Lung (tissue), 12 donors: Measurements from ENCODE around the gene PARP4. TPM values are rescaled to one million over a fixed set of nuclear protein-coding genes. Genes with fewer than 3 reads are reported as not detected.
"Not testable (repeated sequence)": the region's sequence is repeated elsewhere in the genome, so short reads cannot be mapped to it uniquely, and the experiment has no call there.

Experiments used
- ATAC-seq: fragments of 200-7000 bp; cut with Tn5 transposase; one replicate; pipeline ENCODE4 v1.9.1; 2020; ENCODE audit warnings: moderate number of reproducible peaks; ENCODE audit not compliant: insufficient read depth, low FRiP score
- DNase-seq, 3 donors: peaks; one replicate each; pipeline ENCODE4 v3.0.0-alpha.2; 2013 to 2017
- H3K27ac ChIP-seq, 2 donors: one replicate each; pipeline ENCODE4 v1.5.1; 2013; ENCODE audit warnings: mild to moderate bottlenecking in 2 of 2, moderate library complexity in 2 of 2, control low read depth in 1 of 2, inconsistent platforms in 1 of 2, low read depth in 1 of 2, low read length in 1 of 2
- H3K27me3 ChIP-seq, 3 donors: one replicate each; pipeline ENCODE4 v1.5.1; 2013; ENCODE audit warnings: low read length in 2 of 3; ENCODE audit not compliant: control insufficient read depth in 3 of 3, insufficient read depth in 3 of 3
- H3K36me3 ChIP-seq, 4 donors: one replicate each; pipeline ENCODE4 v1.5.1; 2013; ENCODE audit warnings: low read length in 4 of 4, mild to moderate bottlenecking in 1 of 4, moderate library complexity in 1 of 4; ENCODE audit not compliant: control insufficient read depth in 4 of 4, insufficient read depth in 4 of 4
- H3K4me1 ChIP-seq, 5 donors: one replicate each; pipeline ENCODE4 v1.5.1; 2013; ENCODE audit warnings: low read length in 5 of 5, mild to moderate bottlenecking in 2 of 5, moderate library complexity in 1 of 5; ENCODE audit not compliant: control insufficient read depth in 5 of 5, insufficient read depth in 5 of 5
- H3K4me3 ChIP-seq: one replicate; pipeline ENCODE4 v1.5.1; 2013; ENCODE audit warnings: mild to moderate bottlenecking, control low read depth, moderate library complexity
- H3K9ac ChIP-seq, 2 donors: one replicate each; pipeline ENCODE4 v1.5.1; 2013; ENCODE audit warnings: low read length in 2 of 2, control low read depth in 1 of 2; ENCODE audit not compliant: insufficient read depth in 1 of 2
- H3K9me3 ChIP-seq, 4 donors: one replicate each; pipeline ENCODE4 v1.5.1; 2013; ENCODE audit warnings: low read length in 3 of 4, mild to moderate bottlenecking in 1 of 4, moderate library complexity in 1 of 4; ENCODE audit not compliant: control insufficient read depth in 4 of 4, insufficient read depth in 3 of 4
- CTCF ChIP-seq: IDR thresholded peaks from 2 replicates; pipeline ENCODE4 v1.5.1; 2012; ENCODE audit warnings: mild to moderate bottlenecking; ENCODE audit errors: control extremely low read depth, extremely low read depth
- WGBS, 2 donors: extraction: QIAGEN DNeasy Blood & Tissue Kit; methylation state at CpG; one replicate each; pipeline ENCODE4 v1.1.7; 2013; 5-methylcytosine and 5-hydroxymethylcytosine counted together
- polyA plus RNA-seq, 2 donors: library from polyadenylated mRNA; stranded (reverse); fragments of 200-250 nt; gene quantifications; one replicate each; pipeline ENCODE4 v1.2.1, GENCODE V29; 2013
- total RNA-seq, 2 donors: library from RNA; depleted of rRNA in 1 of 2; stranded (reverse); fragments of >200 nt in 1 of 2; gene quantifications; one replicate each; pipeline ENCODE4 v1.2.1, GENCODE V29; 2014 to 2021
- donor health status: control.
- donor health status: control.
- donor health status: Bipolar disorder and iron deficiency.
- donor health status: healthy.
- donor health status: DM: yes; HTN: yes; CAD: no.

The PARP4 gene
- total and polyA plus RNA-seq, 4 donors, result 18.4 to 61.1 (median 46.2) TPM

- Histone ChIP-seq H3K36me3 (no peaks in the 10 kb centered on the region), H3K27ac (no peak overlapping the region), H3K9me3 (no peaks in the 10 kb centered on the region), H3K4me1 (no peaks in the 10 kb centered on the region), H3K4me3 (no peak overlapping the region), H3K27me3 (no peaks in the 10 kb centered on the region), H3K9ac (no peak overlapping the region)
- no peak for ATAC-seq
- TF ChIP-seq CTCF, result no peak
- WGBS, 2 donors, result 68 to 84% methylated on average over 6 of the region's 6 CpGs
- no peak for DNase-seq
These were observed 123.1 kb downstream of the PARP4 start for GRCh38 chr13:24389506-24389905.

GRCh38 chr13:24388743-24389142 is 123.8 kb downstream of the PARP4 start:
- WGBS, 2 donors, result 76 to 77% methylated on average over 7 of the region's 7 CpGs
- ATAC-seq, H3K9me3 ChIP-seq, H3K9ac ChIP-seq, H3K27ac ChIP-seq, H3K27me3 ChIP-seq, DNase-seq, H3K36me3 ChIP-seq, H3K4me3 ChIP-seq, H3K4me1 ChIP-seq: not testable (repeated sequence)

GRCh38 chr13:24386816-24387708 is 125.5 kb downstream of the PARP4 start:
- ATAC-seq (no peak), DNase-seq (no peak)
- Histone ChIP-seq H3K27ac (no peak overlapping the region), H3K9ac (no peak overlapping the region), H3K4me3 (no peak overlapping the region), H3K27me3 (no peaks in the 10 kb centered on the region), H3K9me3 (no peaks in the 10 kb centered on the region), H3K4me1 (no peaks in the 10 kb centered on the region), H3K36me3 (no peaks in the 10 kb centered on the region)
- no peak for TF ChIP-seq CTCF
- WGBS, 2 donors, result 83 to 86% methylated on average over 23 of the region's 23 CpGs

GRCh38 chr13:24385902-24386301 is 126.7 kb downstream of the PARP4 start:
- no peaks in the 10 kb centered on the region for H3K36me3 ChIP-seq
- no peaks in the 10 kb centered on the region for H3K4me1 ChIP-seq
- TF ChIP-seq CTCF, result no peak
- no peak overlapping the region for H3K4me3 ChIP-seq
- H3K27ac ChIP-seq, result no peak overlapping the region
- no peaks in the 10 kb centered on the region for H3K27me3 ChIP-seq
- 86 to 97% methylated on average over 9 to 10 of the region's 10 CpGs for WGBS, 2 donors
- ATAC-seq (no peak), DNase-seq (no peak)
- no peak overlapping the region for H3K9ac ChIP-seq
- no peaks in the 10 kb centered on the region for H3K9me3 ChIP-seq

GRCh38 chr13:24384946-24385345 is 127.6 kb downstream of the PARP4 start:
- WGBS, 2 donors, result 90 to 96% methylated on average over 13 to 14 of the region's 15 CpGs

GRCh38 chr13:24384091-24384490 is 128.5 kb downstream of the PARP4 start:
- not testable (repeated sequence) for H3K4me1 ChIP-seq, H3K9ac ChIP-seq, H3K36me3 ChIP-seq, DNase-seq, H3K4me3 ChIP-seq, ATAC-seq, H3K27ac ChIP-seq, H3K27me3 ChIP-seq, H3K9me3 ChIP-seq
- WGBS, 2 donors, result 90 to 94% methylated on average over 17 of the region's 17 CpGs

More at GRCh38 chr13:24384946-24385345, 127.6 kb downstream of the PARP4 start:
- not testable (repeated sequence) for H3K36me3 ChIP-seq, H3K27me3 ChIP-seq, H3K4me1 ChIP-seq, H3K4me3 ChIP-seq, DNase-seq, H3K27ac ChIP-seq, H3K9ac ChIP-seq, ATAC-seq, H3K9me3 ChIP-seq
